ENCODE measurements around the gene JAG2.

DNA sequence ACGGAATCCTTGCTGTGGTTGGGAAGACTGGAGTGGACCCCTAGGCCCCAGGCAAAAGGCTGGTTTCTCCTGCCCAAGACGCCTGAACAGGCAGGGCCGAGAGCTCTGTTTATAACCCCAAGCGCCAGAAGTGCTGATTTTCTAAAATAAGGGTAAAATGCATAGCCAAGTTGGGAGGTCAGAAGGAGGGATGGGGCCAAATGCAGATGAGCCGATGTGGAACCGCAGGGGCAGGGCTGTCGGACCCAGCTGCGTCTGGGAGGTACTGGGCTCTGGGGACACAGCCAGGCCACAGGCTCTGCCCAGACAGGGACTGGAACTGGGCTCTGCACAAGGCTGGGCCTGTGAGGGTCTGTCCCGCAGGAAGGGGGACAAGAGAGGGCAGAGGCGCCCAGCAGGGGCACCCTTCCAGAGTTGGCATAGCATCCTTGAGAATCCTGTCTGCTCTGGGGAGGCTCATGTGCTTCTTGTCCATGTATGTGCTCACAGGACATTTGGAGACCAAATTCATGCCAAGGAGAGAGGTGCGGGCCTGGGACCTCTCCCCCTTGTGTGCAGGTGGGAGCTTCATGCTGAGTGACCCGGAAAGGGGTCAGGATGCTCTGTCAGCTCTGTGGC, 49.1 kb downstream of the JAG2 start:
- TF ChIP-seq, protein P1, sequence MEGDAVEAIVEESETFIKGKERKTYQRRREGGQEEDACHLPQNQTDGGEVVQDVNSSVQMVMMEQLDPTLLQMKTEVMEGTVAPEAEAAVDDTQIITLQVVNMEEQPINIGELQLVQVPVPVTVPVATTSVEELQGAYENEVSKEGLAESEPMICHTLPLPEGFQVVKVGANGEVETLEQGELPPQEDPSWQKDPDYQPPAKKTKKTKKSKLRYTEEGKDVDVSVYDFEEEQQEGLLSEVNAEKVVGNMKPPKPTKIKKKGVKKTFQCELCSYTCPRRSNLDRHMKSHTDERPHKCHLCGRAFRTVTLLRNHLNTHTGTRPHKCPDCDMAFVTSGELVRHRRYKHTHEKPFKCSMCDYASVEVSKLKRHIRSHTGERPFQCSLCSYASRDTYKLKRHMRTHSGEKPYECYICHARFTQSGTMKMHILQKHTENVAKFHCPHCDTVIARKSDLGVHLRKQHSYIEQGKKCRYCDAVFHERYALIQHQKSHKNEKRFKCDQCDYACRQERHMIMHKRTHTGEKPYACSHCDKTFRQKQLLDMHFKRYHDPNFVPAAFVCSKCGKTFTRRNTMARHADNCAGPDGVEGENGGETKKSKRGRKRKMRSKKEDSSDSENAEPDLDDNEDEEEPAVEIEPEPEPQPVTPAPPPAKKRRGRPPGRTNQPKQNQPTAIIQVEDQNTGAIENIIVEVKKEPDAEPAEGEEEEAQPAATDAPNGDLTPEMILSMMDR (IDR thresholded peaks at IDR 0.05 in 2 of 3, conservative IDR thresholded peaks at IDR 0.05 in 1 of 3; ENCODE audit: borderline replicate concordance in 1 of 3, insufficient read depth in 1 of 3, low read depth in 2 of 3, low read length in 2 of 3): no peak
- no peak for TF ChIP-seq EZH2 (IDR thresholded peaks at IDR 0.05)
- TF ChIP-seq, protein P2, sequence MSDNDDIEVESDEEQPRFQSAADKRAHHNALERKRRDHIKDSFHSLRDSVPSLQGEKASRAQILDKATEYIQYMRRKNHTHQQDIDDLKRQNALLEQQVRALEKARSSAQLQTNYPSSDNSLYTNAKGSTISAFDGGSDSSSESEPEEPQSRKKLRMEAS (IDR thresholded peaks at IDR 0.05): no peak
